ENCODE results near the gene OSBPL6.
"Not testable (repeated sequence)": the region's sequence is repeated elsewhere in the genome, so short reads cannot be mapped to it uniquely, and the experiment has no call there.

Gene OSBPL6

GRCh38 chr2:178357704-178358103 lies 163.4 kb downstream of the OSBPL6 start:
- DNase-seq (ENCODE audit: low read depth) = not testable (repeated sequence)

- no peak for DNase-seq (ENCODE audit: low read depth)
These were observed 165.0 kb downstream of the OSBPL6 start for GRCh38 chr2:178359192-178359912.

DNA sequence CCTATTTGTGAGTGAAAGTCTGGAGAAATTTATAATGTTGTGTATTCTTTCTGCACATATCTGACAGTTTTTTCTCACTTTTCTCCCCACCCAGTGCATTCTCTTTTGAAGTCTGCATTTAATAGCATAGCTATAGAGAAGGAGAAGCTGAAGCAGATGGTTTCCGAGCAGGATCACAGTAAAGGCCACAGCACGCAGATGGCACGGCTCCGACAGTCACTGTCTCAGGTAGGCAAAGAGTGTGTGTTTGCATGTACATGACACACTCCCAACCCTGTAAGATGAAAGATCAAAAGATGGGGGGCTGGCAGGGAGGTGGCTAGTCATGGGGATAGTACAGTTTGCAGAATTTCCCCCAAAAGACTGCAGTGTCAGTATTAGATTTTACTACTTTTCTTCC lies 167.3 kb downstream of the OSBPL6 start:
- DNase-seq (ENCODE audit: low read depth) = no peak

GRCh38 chr2:178363252-178363651 lies 168.9 kb downstream of the OSBPL6 start:
- no peak for DNase-seq (ENCODE audit: low read depth)

DNA sequence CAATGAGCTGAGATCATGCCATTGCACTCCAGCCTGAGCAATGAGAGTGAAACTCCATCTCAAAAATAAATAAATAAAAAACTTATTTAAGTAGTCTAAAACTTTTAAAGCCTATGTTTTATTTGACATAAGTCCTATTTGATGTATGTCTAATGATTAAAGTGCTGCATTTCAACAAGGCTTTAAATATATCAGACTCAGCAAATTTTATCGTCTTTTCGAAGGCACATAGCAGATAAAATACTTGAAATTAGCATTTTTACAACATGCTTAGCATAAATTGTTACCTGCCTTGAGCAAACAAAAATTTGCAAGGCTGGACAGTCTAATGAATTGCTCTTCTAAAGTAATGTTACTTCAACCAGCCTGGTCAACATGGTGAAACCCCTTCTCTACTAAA lies 170.8 kb downstream of the OSBPL6 start:
- no peak for DNase-seq (ENCODE audit: low read depth)

- DNase-seq (ENCODE audit: low read depth) = no peak
These were observed 172.1 kb downstream of the OSBPL6 start for GRCh38 chr2:178366412-178366811.

- no peak for DNase-seq (ENCODE audit: low read depth)
These were observed 173.0 kb downstream of the OSBPL6 start for GRCh38 chr2:178367344-178367743.

GRCh38 chr2:178374865-178375264 lies 180.6 kb downstream of the OSBPL6 start:
- no peak for DNase-seq (ENCODE audit: low read depth)

GRCh38 chr2:178377046-178377445 lies 182.7 kb downstream of the OSBPL6 start:
- no peak for DNase-seq (ENCODE audit: low read depth)

- no peak for DNase-seq (ENCODE audit: low read depth)
These were observed 185.1 kb downstream of the OSBPL6 start for GRCh38 chr2:178379162-178380004.

DNA sequence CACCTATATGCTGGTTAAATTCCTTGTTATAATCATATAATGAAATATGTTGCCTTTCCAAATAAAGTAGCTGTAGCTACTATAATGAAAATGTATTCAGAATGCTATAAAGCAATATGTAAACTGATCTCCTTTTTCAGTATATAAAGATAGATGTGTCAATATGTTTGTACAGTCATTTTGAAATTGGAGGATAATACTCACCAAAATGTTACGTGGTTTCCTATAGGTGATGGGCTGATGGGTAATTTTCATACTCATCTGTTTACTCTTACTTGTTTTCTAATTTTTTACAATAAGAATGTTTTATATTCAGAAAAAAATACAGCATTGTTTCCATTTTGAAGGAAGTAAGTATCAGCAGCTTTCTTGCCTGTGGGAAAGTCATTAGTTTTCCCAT lies 186.5 kb downstream of the OSBPL6 start:
- DNase-seq (ENCODE audit: low read depth) = no peak

- DNase-seq (ENCODE audit: low read depth) = no peak
These were observed 189.4 kb downstream of the OSBPL6 start for GRCh38 chr2:178383718-178384117.

- DNase-seq (ENCODE audit: low read depth) = no peak
These were observed 191.4 kb downstream of the OSBPL6 start for GRCh38 chr2:178385595-178386148.

DNA sequence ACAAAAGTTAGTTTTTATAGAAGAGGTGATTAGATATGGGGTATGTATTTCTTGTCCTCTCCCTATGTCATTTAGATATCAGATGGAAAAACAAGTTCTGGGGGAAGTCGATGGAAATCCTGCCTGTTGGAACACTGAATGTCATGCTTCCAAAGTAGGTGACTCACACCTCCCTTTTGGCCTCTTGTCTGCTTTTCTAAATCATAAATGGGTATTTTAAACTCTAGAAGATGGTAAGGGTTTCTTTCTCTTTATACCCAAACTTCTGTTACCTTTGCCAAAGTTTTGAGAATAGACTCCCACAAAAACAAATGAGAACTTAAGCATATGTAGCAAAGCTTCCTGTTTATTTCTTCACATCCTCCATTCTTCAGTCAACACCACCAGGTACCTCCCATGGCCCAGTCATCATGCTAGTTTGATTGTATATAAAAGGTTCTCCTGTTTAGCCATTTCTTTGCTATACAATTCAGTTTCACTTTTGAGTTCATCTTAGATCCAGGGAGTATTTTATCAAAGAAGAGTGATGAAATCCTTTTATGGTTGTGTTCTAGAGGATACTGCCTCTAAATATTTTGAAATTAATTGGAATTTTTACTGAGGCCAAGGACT lies 192.8 kb downstream of the OSBPL6 start:
- no peak for DNase-seq (ENCODE audit: low read depth)

DNA sequence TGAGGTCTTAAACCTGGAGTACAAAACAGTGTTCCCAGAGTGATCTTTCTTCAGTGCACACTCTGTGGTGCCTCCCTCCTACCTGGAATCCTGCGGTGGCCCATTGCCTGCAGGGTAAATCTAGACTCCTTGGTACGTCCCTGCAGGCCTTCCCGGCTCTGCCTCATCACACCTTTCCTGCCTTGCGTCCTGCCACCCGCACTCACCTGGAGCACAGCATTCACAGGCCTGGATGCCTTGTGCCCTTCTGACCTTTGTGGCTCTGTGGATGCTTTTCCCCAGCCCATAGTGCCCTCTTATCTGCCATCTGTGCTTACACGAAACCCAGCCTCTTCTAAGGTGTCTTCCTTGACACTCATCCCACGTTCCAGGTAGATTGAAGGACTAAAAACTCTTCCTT lies 194.0 kb downstream of the OSBPL6 start:
- DNase-seq (ENCODE audit: low read depth) = no peak

DNA sequence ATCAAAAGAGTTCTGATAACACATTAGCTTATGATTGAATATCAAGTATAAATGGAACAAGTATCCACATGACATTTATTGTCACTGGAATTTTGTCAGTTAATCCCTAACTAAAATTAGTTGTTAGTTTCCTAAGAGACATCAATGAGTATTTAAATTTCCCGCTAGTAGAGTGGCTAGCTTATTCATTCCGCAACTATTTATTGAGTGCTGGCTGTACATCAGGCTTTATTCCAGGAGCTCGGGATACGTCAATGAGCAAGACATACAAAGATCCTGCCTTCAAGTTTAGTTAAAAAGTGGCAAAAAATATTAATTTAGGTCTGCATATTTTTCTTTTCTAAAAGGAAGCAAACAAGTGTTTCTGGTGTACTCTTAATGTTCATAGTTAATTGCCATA lies 197.4 kb downstream of the OSBPL6 start:
- DNase-seq (ENCODE audit: low read depth) = no peak

DNA sequence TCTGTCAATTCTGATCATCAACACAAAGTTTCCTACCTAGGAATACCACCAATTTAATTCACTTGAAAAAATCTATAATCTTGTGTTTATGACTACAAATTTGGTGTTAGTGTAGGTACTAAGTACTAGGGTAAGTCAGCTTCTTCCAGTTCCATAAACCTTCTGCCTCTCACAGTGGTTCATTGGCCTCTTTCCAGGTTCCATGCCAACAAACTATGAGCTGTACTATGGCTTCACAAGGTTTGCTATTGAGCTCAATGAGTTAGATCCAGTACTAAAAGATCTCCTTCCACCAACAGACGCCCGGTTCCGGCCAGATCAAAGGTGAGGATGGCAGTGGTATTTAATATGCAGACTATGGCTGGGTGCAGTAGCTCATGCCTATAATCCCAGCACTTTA lies 197.9 kb downstream of the OSBPL6 start:
- no peak for DNase-seq (ENCODE audit: low read depth)

- DNase-seq (ENCODE audit: low read depth) = no peak
These were observed 200.5 kb downstream of the OSBPL6 start for GRCh38 chr2:178394859-178395258.

DNA sequence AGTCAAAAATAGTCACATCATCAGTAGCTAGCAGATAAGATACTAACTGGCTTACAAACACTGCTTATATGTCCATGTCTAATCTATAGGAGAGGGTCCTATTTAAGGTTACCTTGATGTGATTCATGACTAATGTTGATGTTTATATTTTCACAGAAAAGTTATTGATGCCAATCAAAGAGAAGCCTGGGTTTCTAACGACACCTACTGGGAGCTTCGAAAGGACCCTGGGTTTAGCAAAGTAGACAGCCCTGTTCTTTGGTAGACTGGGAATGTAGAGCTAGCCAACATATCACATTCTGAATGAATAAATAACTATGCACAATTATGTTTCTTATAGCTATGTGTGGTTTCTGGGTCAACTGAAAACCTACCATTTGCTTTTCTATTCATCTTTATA lies 201.0 kb downstream of the OSBPL6 start:
- DNase-seq (ENCODE audit: low read depth) = no peak

- DNase-seq (ENCODE audit: low read depth) = no peak
These were observed 201.7 kb downstream of the OSBPL6 start for GRCh38 chr2:178395941-178396570.

DNA sequence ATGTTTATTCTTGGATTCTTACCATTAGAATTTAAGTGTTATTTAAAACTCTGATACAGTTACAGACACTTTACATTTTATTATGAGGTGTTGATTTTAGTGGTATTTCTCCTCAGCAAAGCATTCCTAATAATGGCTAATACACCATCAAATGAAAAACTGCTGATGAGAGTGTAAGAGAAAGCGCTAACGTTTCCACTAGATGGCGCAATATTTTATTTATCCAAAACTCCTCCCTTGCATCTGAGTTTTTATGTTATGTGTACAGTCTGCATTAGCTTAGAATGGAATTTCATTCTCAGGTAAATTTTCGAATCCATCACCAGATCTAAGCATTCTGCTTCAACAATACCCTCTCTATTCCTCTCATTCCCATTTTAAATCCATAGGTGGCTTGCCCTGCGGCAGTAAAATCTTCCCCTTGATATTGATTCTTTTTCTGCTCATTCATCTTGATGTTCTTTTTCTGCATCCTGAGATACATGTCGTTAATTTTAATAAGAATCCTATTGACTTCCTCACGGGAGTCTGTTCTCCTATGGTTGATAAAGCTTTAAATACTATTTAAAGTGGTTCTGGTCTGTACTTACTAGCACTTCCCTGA lies 202.8 kb downstream of the OSBPL6 start:
- no peak for DNase-seq (ENCODE audit: low read depth)

DNA sequence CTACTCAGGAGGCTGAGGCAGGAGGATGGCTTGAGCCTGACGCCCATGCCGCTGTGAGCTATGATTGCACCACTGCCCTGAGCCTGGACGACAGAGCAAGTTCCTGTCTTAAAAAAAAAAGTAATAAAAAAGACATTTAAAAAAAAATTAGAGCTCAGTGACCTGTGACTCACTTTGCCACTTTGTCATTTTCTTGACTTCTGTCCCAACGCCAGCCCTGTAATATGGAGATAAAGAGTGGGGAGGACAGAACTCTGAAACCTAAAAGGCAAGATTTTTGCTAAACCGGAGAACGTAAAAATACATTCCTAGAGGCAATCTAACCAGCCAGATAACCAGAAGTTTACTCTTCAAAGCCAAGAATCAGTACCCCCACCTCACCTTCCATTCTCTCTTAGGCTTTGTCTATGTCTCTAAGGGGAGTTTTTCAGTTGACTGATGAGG lies 207.7 kb downstream of the OSBPL6 start:
- DNase-seq (ENCODE audit: low read depth) = no peak
